Naive thymus-derived CD8-positive, alpha-beta T cell (primary cell): ENCODE measurements around the gene MAPK14. TPM values are rescaled to one million over a fixed set of nuclear protein-coding genes. Genes with fewer than 3 reads are reported as not detected.
"Not testable (repeated sequence)": the region's sequence is repeated elsewhere in the genome, so short reads cannot be mapped to it uniquely, and the experiment has no call there.

Experiments used
- ATAC-seq, 2 donors: fragments of 150-1000 bp; cut with Tn5 transposase in 1 of 2; sonication (Bioruptor Pico), chemical (Tn5 transposase) in 1 of 2; 1 replicate in 1 of 2; 2 replicates in 1 of 2; pipeline ENCODE4 v1.10.0; 2021; ENCODE audit warnings: mild to moderate bottlenecking in 2 of 2, moderate library complexity in 2 of 2
- POLR2A ChIA-PET: fragments of 350-600 bp; sonication (Branson Sonifier 250); formaldehyde crosslinking; loops from one replicate; lab custom pipeline; 2021; ENCODE audit warnings: antibody characterized with exemption; lab: Charles Lee
- DNase-seq, 10 donors: peaks; one replicate each; pipeline versions ENCODE4 v3.0.0 to v3.0.0-alpha.2; 2020 to 2022
- H3K27ac Mint-ChIP-seq, 10 donors: one replicate each; pipeline ENCODE4 v1.8.0; 2020 to 2022; ENCODE audit warnings: mild to moderate bottlenecking in 10 of 10, mixed read lengths in 10 of 10, moderate library complexity in 4 of 10, inconsistent platforms in 1 of 10
- H3K27me3 Mint-ChIP-seq, 5 donors: one replicate each; pipeline ENCODE4 v1.8.0; 2021 to 2022; ENCODE audit warnings: mixed read lengths in 5 of 5
- H3K36me3 Mint-ChIP-seq, 3 donors: one replicate each; pipeline ENCODE4 v1.8.0; 2020 to 2022; ENCODE audit warnings: mixed read lengths in 3 of 3, mild to moderate bottlenecking in 2 of 3, inconsistent platforms in 1 of 3
- H3K4me1 Mint-ChIP-seq, 4 donors: one replicate each; pipeline ENCODE4 v1.8.0; 2021 to 2022; ENCODE audit warnings: mixed read lengths in 4 of 4
- H3K4me3 Mint-ChIP-seq, 10 donors: one replicate each; pipeline ENCODE4 v1.8.0; 2020 to 2022; ENCODE audit warnings: mild to moderate bottlenecking in 10 of 10, mixed read lengths in 10 of 10, moderate library complexity in 6 of 10, inconsistent platforms in 1 of 10
- H3K9me3 Mint-ChIP-seq, 9 donors: one replicate each; pipeline ENCODE4 v1.8.0; 2020 to 2022; ENCODE audit warnings: mixed read lengths in 9 of 9, mild to moderate bottlenecking in 3 of 9, inconsistent platforms in 1 of 9, moderate library complexity in 1 of 9
- polyA plus RNA-seq, 3 donors: library from polyadenylated mRNA; unstranded; fragments of 300-500 nt; fragmentation: Illumina TruSeq; gene quantifications; one replicate each; pipeline ENCODE4 v1.2.3, GENCODE V29; 2021
- total RNA-seq, 8 experiments: library from RNA in 2 of 8; stranded (reverse) in 2 of 8; gene quantifications; one replicate each; pipeline ENCODE4 v1.2.3 and lab custom pipeline; 2021 to 2026

Gene MAPK14
- total and polyA plus RNA-seq, 5 experiments from 2014 or later = 38.1 to 56.5 (median 51.5) TPM

- peaks cover 49 to 98% (median 96%) of the 10 kb centered on the region in 4 donors for H3K4me1 Mint-ChIP-seq
- ATAC-seq = peak; percentile 75 to 77
- H3K9me3 Mint-ChIP-seq = no peaks in the 10 kb centered on the region
- no peaks in the 10 kb centered on the region for H3K36me3 Mint-ChIP-seq
- peak; percentile 44 to 88 (median 74) for DNase-seq
- no peaks in the 10 kb centered on the region for H3K27me3 Mint-ChIP-seq
- POLR2A ChIA-PET = interaction anchor here (0.6 to 6.7 kb wide), 12 partner anchors 10 to 412 kb away, joined by 3 to 83 read pairs (median 7); partner anchors contain the start of genes MAPK13 and MAPK14
- H3K4me3 Mint-ChIP-seq = peak overlapping the region; percentile 77 to 95 (median 89)
- peak overlapping the region; percentile 97 to 99 (median 98) for H3K27ac Mint-ChIP-seq
These were observed 92.9 kb downstream of the MAPK14 start for GRCh38 chr6:36120539-36120938.

GRCh38 chr6:36120979-36121786 is 93.6 kb downstream of the MAPK14 start:
- POLR2A ChIA-PET = interaction anchor here (0.5 to 6.7 kb wide), 14 partner anchors 10 to 351 kb away, joined by 3 to 83 read pairs (median 7); partner anchors contain the start of genes BRPF3, MAPK13 and MAPK14
- peak in 8 of 10 donors; percentile 15 to 75 (median 38) for DNase-seq

GRCh38 chr6:36121787-36122494 is 94.3 kb downstream of the MAPK14 start:
- Mint-ChIP-seq H3K27me3 (no peaks in the 10 kb centered on the region), H3K4me1 (peaks cover 50 to 99% (median 97%) of the 10 kb centered on the region in 4 donors), H3K36me3 (no peaks in the 10 kb centered on the region), H3K27ac (peak overlapping the region; percentile 97 to 99 (median 98)), H3K9me3 (no peaks in the 10 kb centered on the region), H3K4me3 (peak overlapping the region; percentile 63 to 95 (median 88))
- no peak for ATAC-seq
- peak in 1 of 10 donors; percentile 14 for DNase-seq
- POLR2A ChIA-PET = interaction anchor here (0.6 to 6.7 kb wide), 14 partner anchors 10 to 563 kb away, joined by 3 to 83 read pairs (median 7); partner anchors contain the start of genes BRPF3, MAPK13 and MAPK14

More at GRCh38 chr6:36120979-36121786, 93.6 kb downstream of the MAPK14 start:
- H3K36me3 Mint-ChIP-seq = no peaks in the 10 kb centered on the region
- peak overlapping the region; percentile 97 to 99 (median 98) for H3K27ac Mint-ChIP-seq
- peak; percentile 9 to 33 for ATAC-seq
- no peaks in the 10 kb centered on the region for H3K9me3 Mint-ChIP-seq
- H3K4me3 Mint-ChIP-seq = peak overlapping the region; percentile 77 to 95 (median 89)
- H3K27me3 Mint-ChIP-seq = no peaks in the 10 kb centered on the region
- peaks cover 49 to 99% (median 97%) of the 10 kb centered on the region in 4 donors for H3K4me1 Mint-ChIP-seq

- ATAC-seq = no peak
These were observed 95.1 kb downstream of the MAPK14 start for GRCh38 chr6:36122495-36123269.

GRCh38 chr6:36123270-36124139 is 95.9 kb downstream of the MAPK14 start:
- POLR2A ChIA-PET = interaction anchor here (0.5 to 6.7 kb wide), 8 partner anchors 8 to 473 kb away, joined by 3 to 83 read pairs (median 4); partner anchors contain the start of genes BRPF3, MAPK13 and MAPK14
- DNase-seq (peak; percentile 72 to 94 (median 88)), ATAC-seq (peak; percentile 69 to 79)
- Mint-ChIP-seq H3K27me3 (no peaks in the 10 kb centered on the region), H3K4me3 (peak overlapping the region in 9 of 10 donors; percentile 47 to 75 (median 62)), H3K4me1 (peaks cover 41 to 96% (median 91%) of the 10 kb centered on the region in 4 donors), H3K36me3 (no peaks in the 10 kb centered on the region), H3K9me3 (no peaks in the 10 kb centered on the region), H3K27ac (peak overlapping the region; percentile 97 to 99 (median 98))

More at GRCh38 chr6:36122495-36123269, 95.1 kb downstream of the MAPK14 start:
- Mint-ChIP-seq H3K4me1 (peaks cover 45 to 97% (median 96%) of the 10 kb centered on the region in 4 donors), H3K27ac (peak overlapping the region; percentile 97 to 99 (median 98)), H3K4me3 (peak overlapping the region in 4 of 10 donors; percentile 31 to 94 (median 56)), H3K36me3 (no peaks in the 10 kb centered on the region), H3K27me3 (no peaks in the 10 kb centered on the region), H3K9me3 (no peaks in the 10 kb centered on the region)
- DNase-seq = no peak
- POLR2A ChIA-PET = interaction anchor here (0.6 to 6.7 kb wide), 11 partner anchors 9 to 563 kb away, joined by 3 to 83 read pairs (median 9); partner anchors contain the start of genes BRPF3, MAPK13 and MAPK14

- Mint-ChIP-seq H3K4me1 (peaks cover 35 to 95% (median 83%) of the 10 kb centered on the region in 4 donors), H3K27ac (peak overlapping the region; percentile 14 to 99 (median 82)), H3K4me3 (peak overlapping the region in 7 of 10 donors; percentile 32 to 74 (median 51))
- not testable (repeated sequence) for DNase-seq, ATAC-seq, H3K9me3 Mint-ChIP-seq, H3K36me3 Mint-ChIP-seq, H3K27me3 Mint-ChIP-seq
- POLR2A ChIA-PET = interaction anchor here (0.5 to 6.7 kb wide), 7 partner anchors 8 to 472 kb away, joined by 3 to 83 read pairs (median 4); partner anchors contain the start of gene BRPF3
These were observed 96.7 kb downstream of the MAPK14 start for GRCh38 chr6:36124346-36124745.

GRCh38 chr6:36124881-36125280 is 97.3 kb downstream of the MAPK14 start:
- no peak for DNase-seq
- Mint-ChIP-seq H3K4me1 (peaks cover 36 to 93% (median 81%) of the 10 kb centered on the region in 4 donors), H3K27ac (peak overlapping the region in 9 of 10 donors; percentile 15 to 89 (median 45)), H3K27me3 (no peaks in the 10 kb centered on the region), H3K4me3 (peak overlapping the region in 3 of 10 donors; percentile 15 to 45 (median 40)), H3K36me3 (no peaks in the 10 kb centered on the region), H3K9me3 (no peaks in the 10 kb centered on the region)
- POLR2A ChIA-PET = interaction anchor here (0.5 to 1.4 kb wide), 5 partner anchors 10 to 96 kb away, joined by 3 to 4 read pairs (median 3); no protein-coding TSS in a partner anchor
- ATAC-seq = no peak

GRCh38 chr6:36125575-36125974 is 98.0 kb downstream of the MAPK14 start:
- no peaks in the 10 kb centered on the region for H3K9me3 Mint-ChIP-seq
- no peaks in the 10 kb centered on the region for H3K36me3 Mint-ChIP-seq
- H3K4me3 Mint-ChIP-seq = peak overlapping the region in 3 of 10 donors; percentile 12 to 53 (median 42)
- POLR2A ChIA-PET = interaction anchor here (0.7 to 1.4 kb wide), 2 partner anchors 11 to 97 kb away, joined by 3 read pairs; no protein-coding TSS in a partner anchor
- H3K27me3 Mint-ChIP-seq = no peaks in the 10 kb centered on the region
- peak overlapping the region in 7 of 10 donors; percentile 15 to 82 (median 49) for H3K27ac Mint-ChIP-seq
- ATAC-seq (no peak), DNase-seq (no peak)
- peaks cover 34 to 87% (median 75%) of the 10 kb centered on the region in 4 donors for H3K4me1 Mint-ChIP-seq

- Mint-ChIP-seq H3K9me3 (no peaks in the 10 kb centered on the region), H3K36me3 (no peaks in the 10 kb centered on the region), H3K27ac (peak overlapping the region in 7 of 10 donors; percentile 7 to 83 (median 63)), H3K4me1 (peaks cover 32 to 84% (median 72%) of the 10 kb centered on the region in 4 donors), H3K27me3 (no peaks in the 10 kb centered on the region), H3K4me3 (peak overlapping the region in 2 of 10 donors; percentile 34 to 53)
- ATAC-seq (no peak), DNase-seq (no peak)
- POLR2A ChIA-PET = interaction anchor here (1.4 to 2.0 kb wide), 2 partner anchors 71 to 98 kb away, joined by 3 to 4 read pairs; partner anchors contain the start of gene BRPF3
These were observed 98.5 kb downstream of the MAPK14 start for GRCh38 chr6:36126121-36126520.
